HEK293 (cell line): Measurements from ENCODE around the gene SERGEF.

Source experiments
- CTCF ChIA-PET: fragments of 350-600 bp; formaldehyde crosslinking; extraction: SDS; loops from one replicate; lab custom pipeline; 2021; ENCODE audit warnings: antibody characterized with exemption; lab: Yijun Ruan, JAX
- POLR2A ChIA-PET: fragments of 300-600 bp; formaldehyde crosslinking; extraction: SDS; loops from one replicate; lab custom pipeline; 2020; ENCODE audit warnings: antibody characterized with exemption, inconsistent platforms; lab: Yijun Ruan, JAX
- H3K27ac ChIP-seq: fragments of 200-500 bp; sonication (Bioruptor generic); 2 replicates; pipeline ENCODE4 v1.5.1; 2014; ENCODE audit warnings: low read depth, low read length, control low read depth, inconsistent platforms; ENCODE audit errors: extremely low read depth
- H3K36me3 ChIP-seq, 2 experiments: fragments of 200-500 bp in 1 of 2; sonication (Bioruptor generic) in 1 of 2; 1 replicate in 1 of 2; 2 replicates in 1 of 2; pipeline ENCODE4 v1.5.1; 2014 to 2017; ENCODE audit warnings: inconsistent platforms in 2 of 2, low read length in 2 of 2; ENCODE audit not compliant: control insufficient read depth in 2 of 2, insufficient read depth in 1 of 2
- H3K4me1 ChIP-seq: fragments of 200-500 bp; sonication (Bioruptor generic); 2 replicates; pipeline ENCODE4 v1.5.1; 2014; ENCODE audit warnings: mild to moderate bottlenecking, low read length, inconsistent platforms; ENCODE audit not compliant: control insufficient read depth, insufficient read depth
- H3K4me3 ChIP-seq: 2 replicates; pipeline ENCODE4 v1.5.1; 2011; ENCODE audit warnings: low read depth, mild to moderate bottlenecking, control low read depth, low read length, moderate library complexity
- H3K9me3 ChIP-seq: fragments of 200-500 bp; sonication (Bioruptor generic); 2 replicates; pipeline ENCODE4 v1.5.1; 2014; ENCODE audit warnings: low read depth, low read length, inconsistent platforms; ENCODE audit not compliant: control insufficient read depth, insufficient read depth
- GLI2 ChIP-seq: fragments of 450-650 bp; formaldehyde crosslinking; IDR thresholded peaks from 2 replicates; pipeline ENCODE4; 2017; ENCODE audit warnings: missing biosample characterization, missing genetic modification characterization, low read depth, borderline replicate concordance
- GLIS2 ChIP-seq: fragments of 450-650 bp; formaldehyde crosslinking; IDR thresholded peaks from 2 replicates; pipeline ENCODE4 v1.5.1; 2016; ENCODE audit warnings: missing biosample characterization, missing genetic modification characterization
- HOXD13 ChIP-seq: sonication (generic); formaldehyde crosslinking; IDR thresholded peaks from 2 replicates; pipeline ENCODE4 v1.8.0; 2022; ENCODE audit warnings: missing genetic modification reagents, borderline replicate concordance
- KLF1 ChIP-seq: fragments of 450-650 bp; formaldehyde crosslinking; IDR thresholded peaks from 2 replicates; pipeline ENCODE4 v1.5.1; 2016; ENCODE audit warnings: missing biosample characterization, missing genetic modification characterization
- KLF17 ChIP-seq: fragments of 450-650 bp; formaldehyde crosslinking; IDR thresholded peaks from 2 replicates; pipeline ENCODE4 v1.5.1; 2016; ENCODE audit warnings: missing biosample characterization, missing genetic modification characterization
- KLF7 ChIP-seq: fragments of 450-650 bp; formaldehyde crosslinking; IDR thresholded peaks from 2 replicates; pipeline ENCODE4 v1.5.1; 2016; ENCODE audit warnings: missing biosample characterization, missing genetic modification characterization, borderline replicate concordance
- KLF8 ChIP-seq: fragments of 450-650 bp; formaldehyde crosslinking; IDR thresholded peaks from 2 replicates; pipeline ENCODE4 v1.5.1; 2016; ENCODE audit warnings: missing biosample characterization, missing genetic modification characterization
- MEIS1 ChIP-seq: sonication (generic); formaldehyde crosslinking; IDR thresholded peaks from 2 replicates; pipeline ENCODE4 v1.8.1; 2022; ENCODE audit warnings: missing genetic modification reagents, mild to moderate bottlenecking, borderline replicate concordance
- MZF1 ChIP-seq: fragments of 450-650 bp; formaldehyde crosslinking; IDR thresholded peaks from 2 replicates; pipeline ENCODE4 v1.5.1; 2017; ENCODE audit warnings: missing biosample characterization, missing genetic modification characterization, borderline replicate concordance
- PRDM1 ChIP-seq: fragments of 450-650 bp; formaldehyde crosslinking; IDR thresholded peaks from 2 replicates; pipeline ENCODE4; 2016; ENCODE audit warnings: missing biosample characterization, missing genetic modification characterization
- RBAK ChIP-seq: fragments of 450-650 bp; formaldehyde crosslinking; IDR thresholded peaks from 2 replicates; pipeline ENCODE4 v1.5.1; 2016; ENCODE audit warnings: missing biosample characterization, missing genetic modification characterization
- SALL2 ChIP-seq: fragments of 450-650 bp; formaldehyde crosslinking; IDR thresholded peaks from 2 replicates; pipeline ENCODE4 v1.5.0; 2017; ENCODE audit warnings: missing biosample characterization, mild to moderate bottlenecking, missing genetic modification characterization, borderline replicate concordance
- TCF7L2 ChIP-seq: IDR thresholded peaks from 2 replicates; pipeline ENCODE4 v1.6.1; 2011; ENCODE audit warnings: low read depth, mild to moderate bottlenecking, inconsistent platforms, low read length, moderate library complexity, borderline replicate concordance
- ZNF366 ChIP-seq: fragments of 450-650 bp; formaldehyde crosslinking; conservative IDR thresholded peaks from 2 replicates; pipeline ENCODE4 v1.5.1; 2016; ENCODE audit warnings: missing biosample characterization, missing genetic modification characterization
- ZNF37A ChIP-seq: fragments of 450-650 bp; IDR thresholded peaks from 2 replicates; pipeline ENCODE4 v1.5.1; 2018; ENCODE audit warnings: missing biosample characterization, missing genetic modification characterization
- ZNF394 ChIP-seq: fragments of 450-650 bp; formaldehyde crosslinking; IDR thresholded peaks from 2 replicates; pipeline ENCODE4 v1.5.1; 2016; ENCODE audit warnings: missing biosample characterization, missing genetic modification characterization, mild to moderate bottlenecking, moderate library complexity, borderline replicate concordance
- ZNF433 ChIP-seq: fragments of 450-650 bp; formaldehyde crosslinking; IDR thresholded peaks from 2 replicates; pipeline ENCODE4 v1.5.1; 2016; ENCODE audit warnings: missing biosample characterization, missing genetic modification characterization, low read depth
- ZNF510 ChIP-seq: fragments of 450-650 bp; formaldehyde crosslinking; IDR thresholded peaks from 2 replicates; pipeline ENCODE4 v1.5.1; 2018; ENCODE audit warnings: mild to moderate bottlenecking, missing genetic modification characterization, missing biosample characterization; ENCODE audit not compliant: insufficient replicate concordance
- ZNF548 ChIP-seq: fragments of 450-650 bp; formaldehyde crosslinking; IDR thresholded peaks from 2 replicates; pipeline ENCODE4 v1.5.1; 2016; ENCODE audit warnings: missing biosample characterization, missing genetic modification characterization
- ZNF560 ChIP-seq: fragments of 450-650 bp; formaldehyde crosslinking; IDR thresholded peaks from 2 replicates; pipeline ENCODE4 v1.5.1; 2017; ENCODE audit warnings: missing biosample characterization, missing genetic modification characterization, borderline replicate concordance

The SERGEF gene

DNA sequence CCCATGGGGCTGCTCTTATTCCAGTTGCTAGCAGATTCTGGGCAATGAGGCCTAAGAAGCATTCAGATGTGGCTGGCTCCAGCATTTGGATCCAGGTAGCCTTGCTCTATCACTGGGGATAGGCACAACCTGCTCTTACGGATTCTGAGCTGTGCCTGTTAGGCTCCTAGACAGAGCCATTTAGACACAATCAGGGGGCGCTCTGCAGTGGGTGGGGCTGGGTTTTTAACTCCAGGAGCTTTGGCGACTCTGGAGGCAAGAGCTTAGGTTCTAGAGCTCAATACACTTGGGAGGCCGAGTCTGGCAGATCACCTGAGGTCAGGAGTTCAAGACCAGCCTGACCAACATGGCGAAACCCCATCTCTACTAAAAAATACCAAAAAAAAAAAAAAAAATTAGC lies 246.3 kb downstream of the SERGEF start:
- TF ChIP-seq KLF8 (no peak), ZNF366 (tag by site-specific recombination) (no peak), ZNF560 (no peak), PRDM1 (no peak), MEIS1 (CRISPR knock-in tag) (no peak), SALL2 (tag by site-specific recombination) (no peak), KLF7 (tag by site-specific recombination) (no peak), HOXD13 (no peak), MZF1 (tag by site-specific recombination) (no peak), ZNF510 (no peak), ZNF548 (tag by site-specific recombination) (no peak), GLI2 (tag by site-specific recombination) (no peak), KLF1 (tag by site-specific recombination) (no peak), RBAK (tag by site-specific recombination) (no peak), ZNF394 (tag by site-specific recombination) (no peak), ZNF37A (tag by site-specific recombination) (no peak), TCF7L2 (no peak)
- no peaks in the 10 kb centered on the region for H3K36me3 ChIP-seq
- no peak overlapping the region for H3K4me3 ChIP-seq
- ChIA-PET CTCF (interaction anchor here (0.6 to 0.7 kb wide), 2 partner anchors 120 to 1609 kb away, joined by 4 read pairs; no protein-coding TSS in a partner anchor), POLR2A (interaction anchor here (0.7 kb wide), 1 partner anchor 25 kb away, joined by 3 read pairs; no protein-coding TSS in a partner anchor)
- no peaks in the 10 kb centered on the region for H3K9me3 ChIP-seq
- no peaks in the 10 kb centered on the region for H3K4me1 ChIP-seq
- no peak overlapping the region for H3K27ac ChIP-seq

DNA sequence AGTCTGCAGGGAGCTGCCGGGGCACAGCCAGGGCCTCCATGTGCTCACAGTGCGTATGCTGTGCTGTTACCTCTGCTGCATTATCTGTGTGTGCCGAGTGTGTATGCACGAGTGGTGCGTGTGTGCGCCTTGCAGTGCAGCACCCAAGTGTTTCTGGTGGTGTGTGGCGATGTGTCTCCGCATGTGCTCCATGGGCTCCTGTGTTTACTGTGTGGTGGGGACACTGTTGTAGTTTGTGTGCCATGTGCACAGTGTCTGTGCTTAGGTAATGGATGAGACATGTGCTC lies 246.8 kb downstream of the SERGEF start:
- no peaks in the 10 kb centered on the region for H3K36me3 ChIP-seq
- CTCF ChIA-PET = no interaction called here
- POLR2A ChIA-PET = no interaction called here
- no peak for TF ChIP-seq ZNF433 (tag by site-specific recombination)
- TF ChIP-seq, all 188 proteins: peak for 0
- H3K27ac ChIP-seq = no peak overlapping the region
- H3K4me1 ChIP-seq = no peaks in the 10 kb centered on the region
- no peaks in the 10 kb centered on the region for H3K9me3 ChIP-seq
- no peak overlapping the region for H3K4me3 ChIP-seq

- no peaks in the 10 kb centered on the region for H3K36me3 ChIP-seq
- no peaks in the 10 kb centered on the region for H3K9me3 ChIP-seq
- ChIA-PET CTCF (interaction anchor here (0.7 to 1.0 kb wide), 2 partner anchors 112 to 214 kb away, joined by 5 to 6 read pairs; no protein-coding TSS in a partner anchor), POLR2A (no interaction called here)
- no peaks in the 10 kb centered on the region for H3K4me1 ChIP-seq
- H3K4me3 ChIP-seq = no peak overlapping the region
- H3K27ac ChIP-seq = no peak overlapping the region
- TF ChIP-seq KLF17 (no peak), GLIS2 (tag by site-specific recombination) (no peak)
Observed at GRCh38 chr11:17765356-17766072, 247.3 kb downstream of the SERGEF start.
